ENCODE data around the gene CPEB4.

CPEB4 gene

DNA sequence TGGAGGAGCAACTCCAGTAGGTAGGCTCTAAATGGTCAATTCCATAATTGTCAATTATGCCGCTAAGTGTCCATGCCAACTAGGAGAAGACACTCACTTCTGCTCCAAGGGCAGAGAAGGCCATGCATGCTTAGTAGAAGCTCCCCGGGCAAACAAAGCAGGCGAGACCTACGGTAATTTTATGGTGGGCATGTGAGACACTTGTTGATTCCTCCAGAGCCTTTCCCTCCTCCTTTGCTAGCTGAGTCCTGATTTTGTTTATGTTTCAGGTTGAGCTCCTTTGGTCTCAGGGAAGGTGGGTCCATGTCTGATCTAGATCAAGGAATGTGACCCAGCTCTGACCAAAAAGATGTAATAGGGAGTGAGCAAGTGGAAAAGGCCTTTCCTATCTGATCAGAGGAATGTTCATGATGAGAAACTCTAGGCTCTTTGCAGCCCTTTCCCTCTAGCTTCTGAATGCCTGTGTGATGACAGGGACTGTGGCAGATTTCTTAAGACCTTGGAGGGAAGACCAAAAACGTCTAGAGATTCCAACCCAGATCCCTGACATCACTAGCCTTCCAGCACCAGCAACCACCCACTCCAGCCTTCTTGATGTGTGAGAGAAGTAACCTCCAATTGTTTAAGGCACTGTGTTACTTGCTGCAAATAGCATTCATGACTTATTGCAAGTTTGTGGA lies 7.7 kb upstream of the CPEB4 start:
- Histone ChIP-seq H2BK5ac (ENCODE audit: low read length) (no peak overlapping the region), H3K23ac (ENCODE audit: low read depth, low read length, poor library complexity) (no peak overlapping the region), H2BK12ac (ENCODE audit: low read length) (no peak overlapping the region), H3K9me3 (replicated peaks in 1 of 2; ENCODE audit: control insufficient read depth in 2 of 2, insufficient read depth in 1 of 2, low read depth in 1 of 2, low read length in 2 of 2) (no peaks in the 10 kb centered on the region), H2AK5ac (ENCODE audit: low read depth, low read length) (no peak overlapping the region), H3K4me2 (ENCODE audit: insufficient read depth, low read length, poor library complexity, severe bottlenecking) (no peak overlapping the region), H3K36me3 (replicated peaks in 1 of 2; ENCODE audit: control insufficient read depth in 2 of 2, insufficient read depth in 2 of 2, low read length in 2 of 2) (no peaks in the 10 kb centered on the region), H3K4ac (ENCODE audit: low read length) (no peak overlapping the region), H3K4me3 (ENCODE audit: low read length in 2 of 2) (no peak overlapping the region), H3K4me1 (ENCODE audit: control insufficient read depth in 2 of 2, insufficient read depth in 1 of 2, low read depth in 1 of 2, low read length in 2 of 2) (peaks cover 2 to 4% of the 10 kb centered on the region in 2 donors), H4K8ac (ENCODE audit: low read depth, low read length) (no peak overlapping the region), H3K27ac (replicated peaks; ENCODE audit: low read length) (no peak overlapping the region), H4K91ac (ENCODE audit: low read depth, low read length, poor library complexity) (peak overlapping the region; percentile 32), H2BK120ac (ENCODE audit: low read depth, low read length) (no peak overlapping the region), H3K27me3 (ENCODE audit: control insufficient read depth in 3 of 3, insufficient read depth in 3 of 3, low read depth in 1 of 3, low read length in 3 of 3) (peaks cover 0 to 11% (median 0%) of the 10 kb centered on the region in 3 experiments), H3K18ac (ENCODE audit: low read length) (no peak overlapping the region), H2AFZ (ENCODE audit: low read length) (no peak overlapping the region), H3K14ac (ENCODE audit: low read length) (no peak overlapping the region), H2BK15ac (ENCODE audit: low read length) (no peak overlapping the region), H3K79me1 (ENCODE audit: low read depth, low read length) (no peaks in the 10 kb centered on the region), H3K9ac (ENCODE audit: low read depth, low read length, poor library complexity) (no peak overlapping the region)
- no peak for DNase-seq (ENCODE audit: low spot score)
- no CpG with 5 or more reads among the region's 5 CpGs for WGBS, 2 donors (ENCODE audit: extremely low coverage in 2 of 2, insufficient read length in 2 of 2, insufficient replicate concordance in 1 of 2)

- H4K8ac ChIP-seq (ENCODE audit: low read depth, low read length) = no peak overlapping the region
- no peaks in the 10 kb centered on the region for H3K36me3 ChIP-seq (replicated peaks in 1 of 2; ENCODE audit: control insufficient read depth in 2 of 2, insufficient read depth in 2 of 2, low read length in 2 of 2)
- no peak overlapping the region for H2BK120ac ChIP-seq (ENCODE audit: low read depth, low read length)
- H3K14ac ChIP-seq (ENCODE audit: low read length) = no peak overlapping the region
- no peak overlapping the region for H3K4me3 ChIP-seq (ENCODE audit: low read length in 2 of 2)
- H3K9me3 ChIP-seq (replicated peaks in 1 of 2; ENCODE audit: control insufficient read depth in 2 of 2, insufficient read depth in 1 of 2, low read depth in 1 of 2, low read length in 2 of 2) = no peaks in the 10 kb centered on the region
- no peak overlapping the region for H2BK15ac ChIP-seq (ENCODE audit: low read length)
- H3K27ac ChIP-seq (replicated peaks; ENCODE audit: low read length) = no peak overlapping the region
- H3K79me1 ChIP-seq (ENCODE audit: low read depth, low read length) = no peaks in the 10 kb centered on the region
- no peak overlapping the region for H3K18ac ChIP-seq (ENCODE audit: low read length)
- no peak overlapping the region for H4K91ac ChIP-seq (ENCODE audit: low read depth, low read length, poor library complexity)
- WGBS, 2 donors (ENCODE audit: extremely low coverage in 2 of 2, insufficient read length in 2 of 2, insufficient replicate concordance in 1 of 2) = no CpG with 5 or more reads among the region's 6 CpGs
- H3K4me1 ChIP-seq (ENCODE audit: control insufficient read depth in 2 of 2, insufficient read depth in 1 of 2, low read depth in 1 of 2, low read length in 2 of 2) = peaks cover 2 to 4% of the 10 kb centered on the region in 2 donors
- no peak overlapping the region for H2BK5ac ChIP-seq (ENCODE audit: low read length)
- H2BK12ac ChIP-seq (ENCODE audit: low read length) = no peak overlapping the region
- H3K27me3 ChIP-seq (ENCODE audit: control insufficient read depth in 3 of 3, insufficient read depth in 3 of 3, low read depth in 1 of 3, low read length in 3 of 3) = peaks cover 0 to 11% (median 0%) of the 10 kb centered on the region in 3 experiments
- no peak overlapping the region for H3K4ac ChIP-seq (ENCODE audit: low read length)
- no peak overlapping the region for H2AFZ ChIP-seq (ENCODE audit: low read length)
- no peak overlapping the region for H3K4me2 ChIP-seq (ENCODE audit: insufficient read depth, low read length, poor library complexity, severe bottlenecking)
- no peak for DNase-seq (ENCODE audit: low spot score)
- no peak overlapping the region for H3K9ac ChIP-seq (ENCODE audit: low read depth, low read length, poor library complexity)
- H3K23ac ChIP-seq (ENCODE audit: low read depth, low read length, poor library complexity) = no peak overlapping the region
- H2AK5ac ChIP-seq (ENCODE audit: low read depth, low read length) = no peak overlapping the region
Measured at GRCh38 chr5:173881811-173882575, 6.2 kb upstream of the CPEB4 start.

DNA sequence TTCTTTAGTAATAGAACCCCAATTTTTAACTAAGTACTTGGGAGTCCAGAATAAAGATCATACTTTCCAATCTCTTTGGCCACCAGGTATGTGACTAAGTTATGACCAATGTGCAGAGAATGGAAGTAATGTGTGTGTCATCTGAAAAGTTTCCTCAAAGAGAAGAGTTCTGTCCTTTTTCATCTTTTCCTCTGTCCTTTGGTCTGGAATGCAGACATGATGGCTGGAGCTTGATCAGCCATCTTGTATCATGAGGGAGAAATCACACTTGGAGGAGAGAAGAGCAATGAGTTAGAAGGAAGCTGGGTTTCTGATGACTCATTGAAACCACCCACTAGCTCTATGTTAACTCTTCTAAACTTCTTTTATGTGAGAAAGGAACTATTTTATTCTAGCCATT lies 5.5 kb upstream of the CPEB4 start:
- H3K36me3 ChIP-seq (replicated peaks in 1 of 2; ENCODE audit: control insufficient read depth in 2 of 2, insufficient read depth in 2 of 2, low read length in 2 of 2) = no peaks in the 10 kb centered on the region
- no peak overlapping the region for H3K9ac ChIP-seq (ENCODE audit: low read depth, low read length, poor library complexity)

GRCh38 chr5:173883347-173883924 lies 4.7 kb upstream of the CPEB4 start:
- Histone ChIP-seq H2BK5ac (ENCODE audit: low read length) (no peak overlapping the region), H3K9ac (ENCODE audit: low read depth, low read length, poor library complexity) (no peak overlapping the region), H2BK120ac (ENCODE audit: low read depth, low read length) (no peak overlapping the region), H3K23ac (ENCODE audit: low read depth, low read length, poor library complexity) (no peak overlapping the region), H3K18ac (ENCODE audit: low read length) (no peak overlapping the region), H2AK5ac (ENCODE audit: low read depth, low read length) (no peak overlapping the region), H3K79me1 (ENCODE audit: low read depth, low read length) (no peaks in the 10 kb centered on the region), H4K8ac (ENCODE audit: low read depth, low read length) (no peak overlapping the region), H2AFZ (ENCODE audit: low read length) (no peak overlapping the region), H3K27me3 (ENCODE audit: control insufficient read depth in 3 of 3, insufficient read depth in 3 of 3, low read depth in 1 of 3, low read length in 3 of 3) (peaks cover 0 to 9% (median 0%) of the 10 kb centered on the region in 3 experiments), H3K36me3 (replicated peaks in 1 of 2; ENCODE audit: control insufficient read depth in 2 of 2, insufficient read depth in 2 of 2, low read length in 2 of 2) (no peaks in the 10 kb centered on the region), H3K4me3 (ENCODE audit: low read length in 2 of 2) (no peak overlapping the region), H3K4me2 (ENCODE audit: insufficient read depth, low read length, poor library complexity, severe bottlenecking) (no peak overlapping the region), H4K91ac (ENCODE audit: low read depth, low read length, poor library complexity) (no peak overlapping the region), H3K4me1 (ENCODE audit: control insufficient read depth in 2 of 2, insufficient read depth in 1 of 2, low read depth in 1 of 2, low read length in 2 of 2) (peaks cover 2 to 4% of the 10 kb centered on the region in 2 donors), H2BK12ac (ENCODE audit: low read length) (no peak overlapping the region), H3K27ac (replicated peaks; ENCODE audit: low read length) (no peak overlapping the region), H3K14ac (ENCODE audit: low read length) (no peak overlapping the region), H2BK15ac (ENCODE audit: low read length) (no peak overlapping the region), H3K4ac (ENCODE audit: low read length) (no peak overlapping the region), H3K9me3 (replicated peaks in 1 of 2; ENCODE audit: control insufficient read depth in 2 of 2, insufficient read depth in 1 of 2, low read depth in 1 of 2, low read length in 2 of 2) (no peaks in the 10 kb centered on the region)
- no CpG with 5 or more reads among the region's 3 CpGs for WGBS, 2 donors (ENCODE audit: extremely low coverage in 2 of 2, insufficient read length in 2 of 2, insufficient replicate concordance in 1 of 2)
- DNase-seq (ENCODE audit: low spot score) = no peak

More for the DNA sequence above, 5.5 kb upstream of the CPEB4 start:
- Histone ChIP-seq H2BK15ac (ENCODE audit: low read length) (no peak overlapping the region), H3K79me1 (ENCODE audit: low read depth, low read length) (no peaks in the 10 kb centered on the region), H2BK120ac (ENCODE audit: low read depth, low read length) (no peak overlapping the region), H3K4ac (ENCODE audit: low read length) (no peak overlapping the region), H3K27ac (replicated peaks; ENCODE audit: low read length) (no peak overlapping the region), H2BK12ac (ENCODE audit: low read length) (no peak overlapping the region), H4K8ac (ENCODE audit: low read depth, low read length) (no peak overlapping the region), H3K4me1 (ENCODE audit: control insufficient read depth in 2 of 2, insufficient read depth in 1 of 2, low read depth in 1 of 2, low read length in 2 of 2) (peaks cover 2 to 4% of the 10 kb centered on the region in 2 donors), H3K23ac (ENCODE audit: low read depth, low read length, poor library complexity) (no peak overlapping the region), H4K91ac (ENCODE audit: low read depth, low read length, poor library complexity) (no peak overlapping the region), H2AK5ac (ENCODE audit: low read depth, low read length) (no peak overlapping the region), H3K18ac (ENCODE audit: low read length) (no peak overlapping the region), H3K4me3 (ENCODE audit: low read length in 2 of 2) (no peak overlapping the region), H3K14ac (ENCODE audit: low read length) (no peak overlapping the region), H2BK5ac (ENCODE audit: low read length) (no peak overlapping the region), H3K9me3 (replicated peaks in 1 of 2; ENCODE audit: control insufficient read depth in 2 of 2, insufficient read depth in 1 of 2, low read depth in 1 of 2, low read length in 2 of 2) (no peaks in the 10 kb centered on the region), H2AFZ (ENCODE audit: low read length) (no peak overlapping the region), H3K4me2 (ENCODE audit: insufficient read depth, low read length, poor library complexity, severe bottlenecking) (no peak overlapping the region), H3K27me3 (ENCODE audit: control insufficient read depth in 3 of 3, insufficient read depth in 3 of 3, low read depth in 1 of 3, low read length in 3 of 3) (peaks cover 0 to 11% (median 0%) of the 10 kb centered on the region in 3 experiments)
- no peak for DNase-seq (ENCODE audit: low spot score)
